CD4-positive, alpha-beta T cell treated with Interleukin-4 for 1 hour (primary cell): ENCODE data around the gene ARHGAP36.

ENCODE experiments used
- DNase-seq, 2 donors: peaks; one replicate each; pipeline ENCODE4 v3.0.0-alpha.2; 2020 to 2022

Gene ARHGAP36

GRCh38 chrX:131072871-131073571 is 14.9 kb downstream of the ARHGAP36 start:
- DNase-seq, result no peak

- DNase-seq, result no peak
Observed at GRCh38 chrX:131073607-131074006, 15.5 kb downstream of the ARHGAP36 start.

GRCh38 chrX:131081772-131082740 is 23.9 kb downstream of the ARHGAP36 start:
- DNase-seq, result no peak

GRCh38 chrX:131083510-131084142 is 25.5 kb downstream of the ARHGAP36 start:
- DNase-seq, result no peak

- DNase-seq, result no peak
Observed at GRCh38 chrX:131084145-131084544, 26.0 kb downstream of the ARHGAP36 start.

GRCh38 chrX:131136776-131137175 is 78.6 kb downstream of the ARHGAP36 start:
- DNase-seq, result no peak

GRCh38 chrX:131139072-131139471 is 80.9 kb downstream of the ARHGAP36 start:
- DNase-seq, result no peak
